Measurements from ENCODE around the gene AGBL1.

The AGBL1 gene

GRCh38 chr15:86165265-86166211 lies 85.9 kb downstream of the AGBL1 start:
- no peak for DNase-seq

GRCh38 chr15:86167841-86168240 lies 88.2 kb downstream of the AGBL1 start:
- no peak for DNase-seq

- DNase-seq = no peak
Measured at GRCh38 chr15:86178845-86179244, 99.2 kb downstream of the AGBL1 start.

- no peak for DNase-seq
Measured at GRCh38 chr15:86183596-86184491, 104.2 kb downstream of the AGBL1 start.

GRCh38 chr15:86193716-86194380 lies 114.2 kb downstream of the AGBL1 start:
- DNase-seq = no peak

GRCh38 chr15:86197770-86198169 lies 118.1 kb downstream of the AGBL1 start:
- DNase-seq = no peak

GRCh38 chr15:86199467-86200145 lies 119.9 kb downstream of the AGBL1 start:
- no peak for DNase-seq

- DNase-seq = no peak
Measured at GRCh38 chr15:86201313-86202008, 121.8 kb downstream of the AGBL1 start.

- no peak for DNase-seq
Measured at GRCh38 chr15:86203462-86203861, 123.8 kb downstream of the AGBL1 start.

- DNase-seq = no peak
Measured at GRCh38 chr15:86205096-86205495, 125.4 kb downstream of the AGBL1 start.

GRCh38 chr15:86213420-86213819 lies 133.7 kb downstream of the AGBL1 start:
- no peak for DNase-seq

- no peak for DNase-seq
Measured at GRCh38 chr15:86213888-86214287, 134.2 kb downstream of the AGBL1 start.

GRCh38 chr15:86221119-86221518 lies 141.4 kb downstream of the AGBL1 start:
- no peak for DNase-seq

- no peak for DNase-seq
Measured at GRCh38 chr15:86229306-86229705, 149.6 kb downstream of the AGBL1 start.

GRCh38 chr15:86229936-86230335 lies 150.3 kb downstream of the AGBL1 start:
- no peak for DNase-seq

GRCh38 chr15:86231864-86232721 lies 152.4 kb downstream of the AGBL1 start:
- peak; percentile 6 for DNase-seq

GRCh38 chr15:86235667-86236066 lies 156.0 kb downstream of the AGBL1 start:
- no peak for DNase-seq

GRCh38 chr15:86236356-86237110 lies 156.9 kb downstream of the AGBL1 start:
- DNase-seq = no peak

- DNase-seq = no peak
Measured at GRCh38 chr15:86237111-86237500, 157.4 kb downstream of the AGBL1 start.

Measured in NCI-H1092 treated with DMSO at 0.1 percent for 48 hours (cell line).